UCSD-AML1 (cell line): ENCODE results near the gene KIF6.

ENCODE experiments used
- DNase-seq: peaks from one replicate; lab custom pipeline; 2025; ENCODE audit not compliant: unreplicated experiment; lab: John Stamatoyannopoulos, UW

The KIF6 gene

DNA sequence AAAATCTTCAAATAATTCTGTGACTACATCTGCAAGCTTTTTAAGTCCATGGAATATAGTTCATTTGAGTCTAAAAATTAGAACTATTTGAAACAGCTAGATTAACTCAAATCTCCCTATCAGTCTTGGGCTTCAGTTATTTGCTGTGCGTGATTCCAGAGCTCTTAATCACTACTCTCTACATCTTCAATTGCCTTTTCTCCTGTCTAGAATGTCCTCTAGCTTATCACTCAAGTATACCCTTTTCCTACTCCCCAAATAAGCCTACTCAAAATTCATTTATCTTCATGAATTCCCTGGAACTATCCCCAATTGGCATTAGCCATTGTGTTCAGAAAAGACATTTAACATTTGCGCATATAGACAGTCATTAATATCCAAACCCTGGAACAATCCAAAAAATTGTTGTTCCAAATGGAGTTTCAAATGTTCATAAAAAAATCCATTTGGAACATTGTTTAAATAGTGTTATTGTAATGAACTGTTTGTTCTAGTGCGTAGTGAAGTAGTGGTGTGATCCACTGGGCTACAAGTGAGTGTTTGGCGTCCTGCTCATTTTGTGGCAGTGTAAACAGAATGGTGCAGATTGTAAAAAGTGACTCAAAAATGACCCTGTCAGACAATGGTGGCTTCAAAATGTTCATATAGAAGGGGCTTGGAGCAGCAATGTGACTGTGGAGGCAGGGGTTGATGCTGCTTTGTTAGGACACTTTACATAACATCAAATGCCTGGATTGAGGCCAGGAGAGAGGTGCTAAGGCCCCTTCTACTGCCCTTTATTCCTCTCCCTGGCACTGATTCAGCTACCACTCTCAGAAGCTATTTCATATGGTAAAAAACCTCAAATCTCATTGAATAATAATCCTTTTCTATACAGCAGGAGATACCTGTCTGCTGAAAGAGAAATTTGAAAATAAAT, 122.3 kb downstream of the KIF6 start:
- no peak for DNase-seq

GRCh38 chr6:39599973-39600372, 125.2 kb downstream of the KIF6 start:
- no peak for DNase-seq

GRCh38 chr6:39599341-39599740, 125.9 kb downstream of the KIF6 start:
- no peak for DNase-seq

DNA sequence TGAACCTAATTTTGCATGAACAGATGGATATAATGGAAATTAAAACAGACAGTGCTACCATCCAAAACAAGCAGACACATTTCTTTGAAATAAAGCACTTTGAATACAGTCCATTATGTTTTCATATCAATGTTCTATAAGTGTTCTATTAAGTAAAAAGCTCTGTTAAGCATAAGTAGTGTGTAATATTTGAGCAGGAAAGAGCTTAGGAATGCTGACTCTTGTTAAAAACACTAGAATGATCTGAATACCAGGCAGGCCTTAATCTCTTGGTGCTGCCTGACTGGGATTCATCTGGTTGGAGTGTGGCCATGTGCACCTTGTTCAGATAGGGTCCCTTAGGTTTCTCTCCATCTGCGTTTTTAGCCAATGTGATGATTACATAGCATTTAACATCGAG, 130.9 kb downstream of the KIF6 start:
- no peak for DNase-seq

DNA sequence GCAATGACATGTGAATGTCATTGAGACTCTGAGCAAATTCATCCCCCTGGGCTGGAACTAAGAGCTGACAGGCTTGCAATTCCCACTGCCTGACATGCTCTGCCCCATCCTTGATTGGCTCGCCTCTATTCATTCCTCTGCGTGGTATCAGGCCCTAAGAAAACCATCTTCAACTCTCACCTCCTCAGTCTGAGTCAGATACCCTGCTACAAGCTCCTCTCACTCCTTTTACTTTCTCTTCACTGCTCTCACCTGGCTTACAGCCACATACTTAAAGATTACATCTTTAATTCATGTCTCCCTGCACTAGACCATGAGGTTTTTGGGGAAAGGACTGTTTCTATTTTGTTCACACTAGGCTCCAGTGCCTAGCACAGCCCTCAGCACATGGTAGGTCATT, 131.6 kb downstream of the KIF6 start:
- DNase-seq = no peak

- DNase-seq = no peak
Observed at GRCh38 chr6:39590871-39591393, 134.3 kb downstream of the KIF6 start.

GRCh38 chr6:39587080-39587479, 138.1 kb downstream of the KIF6 start:
- no peak for DNase-seq

GRCh38 chr6:39585641-39586040, 139.6 kb downstream of the KIF6 start:
- no peak for DNase-seq

DNA sequence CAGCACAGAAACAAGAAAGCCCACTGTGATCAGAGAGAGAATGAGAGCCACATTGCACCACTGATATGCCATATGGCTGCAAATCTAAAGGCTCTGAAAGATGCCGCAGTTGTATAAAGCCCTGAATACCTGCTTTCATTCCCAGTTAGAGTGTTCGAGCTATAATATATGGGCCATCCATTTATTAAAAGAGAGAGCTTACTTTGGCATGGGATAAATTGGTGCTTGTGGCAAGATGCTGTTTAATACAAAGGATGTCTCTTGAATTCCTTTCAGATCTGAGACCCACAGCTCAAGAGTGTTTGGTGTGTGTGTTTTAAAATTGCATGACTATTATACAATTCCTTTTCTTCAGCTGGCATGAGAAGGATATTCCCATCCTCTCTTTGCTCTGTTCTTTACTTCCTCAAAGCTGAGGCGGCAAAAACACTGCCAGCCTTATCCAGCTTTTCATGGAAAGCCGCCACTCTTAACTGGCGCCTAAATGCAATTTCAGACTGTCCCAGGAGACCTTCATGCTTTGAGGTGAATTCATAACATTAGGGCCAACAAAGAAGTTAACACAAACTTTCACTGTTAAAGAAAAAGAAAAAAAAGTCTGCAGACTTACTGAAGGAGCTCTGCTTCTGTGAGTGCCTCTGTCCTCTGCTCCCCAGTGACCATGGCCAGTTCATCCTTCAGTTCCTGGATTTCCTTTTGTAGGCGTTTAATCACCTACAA, 147.6 kb downstream of the KIF6 start:
- no peak for DNase-seq

- no peak for DNase-seq
Observed at GRCh38 chr6:39576556-39577303, 148.5 kb downstream of the KIF6 start.

DNA sequence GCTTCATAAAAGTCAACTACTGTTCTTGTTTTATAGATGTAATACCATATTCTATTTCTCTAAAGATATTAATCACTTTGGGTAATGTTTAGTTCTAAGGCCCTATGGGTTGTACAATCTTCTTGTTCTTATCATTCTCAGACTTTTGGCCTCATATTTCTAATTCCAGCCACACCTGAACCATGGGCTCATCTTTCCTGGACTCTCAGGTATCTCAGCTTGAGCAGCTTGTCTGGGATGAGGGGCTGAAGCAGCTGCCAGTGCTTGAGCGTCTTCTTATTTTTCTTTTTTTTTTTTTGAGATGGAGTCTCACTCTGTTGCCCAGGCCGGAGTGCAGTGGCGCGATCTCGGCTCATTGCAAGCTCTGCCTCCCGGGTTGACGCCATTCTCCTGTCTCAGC, 150.2 kb downstream of the KIF6 start:
- DNase-seq = no peak

DNA sequence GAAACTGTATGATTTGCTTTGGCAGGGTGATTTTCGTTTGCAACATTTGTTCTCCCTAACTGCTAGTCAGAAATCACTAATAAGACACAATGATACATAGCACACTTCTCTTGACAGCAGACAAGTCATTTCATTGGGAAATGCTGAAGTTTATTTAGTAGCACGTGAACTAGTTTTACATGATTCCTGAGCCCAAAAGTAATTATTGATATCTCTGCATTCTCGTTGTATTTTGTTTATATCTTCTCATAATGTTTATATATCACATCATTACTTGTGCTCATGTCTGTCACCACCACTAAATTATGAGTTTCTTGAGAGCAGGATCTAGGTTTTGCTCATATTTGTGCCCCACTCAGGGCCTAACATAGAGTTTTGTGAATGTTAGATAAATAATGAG, 151.7 kb downstream of the KIF6 start:
- no peak for DNase-seq

DNA sequence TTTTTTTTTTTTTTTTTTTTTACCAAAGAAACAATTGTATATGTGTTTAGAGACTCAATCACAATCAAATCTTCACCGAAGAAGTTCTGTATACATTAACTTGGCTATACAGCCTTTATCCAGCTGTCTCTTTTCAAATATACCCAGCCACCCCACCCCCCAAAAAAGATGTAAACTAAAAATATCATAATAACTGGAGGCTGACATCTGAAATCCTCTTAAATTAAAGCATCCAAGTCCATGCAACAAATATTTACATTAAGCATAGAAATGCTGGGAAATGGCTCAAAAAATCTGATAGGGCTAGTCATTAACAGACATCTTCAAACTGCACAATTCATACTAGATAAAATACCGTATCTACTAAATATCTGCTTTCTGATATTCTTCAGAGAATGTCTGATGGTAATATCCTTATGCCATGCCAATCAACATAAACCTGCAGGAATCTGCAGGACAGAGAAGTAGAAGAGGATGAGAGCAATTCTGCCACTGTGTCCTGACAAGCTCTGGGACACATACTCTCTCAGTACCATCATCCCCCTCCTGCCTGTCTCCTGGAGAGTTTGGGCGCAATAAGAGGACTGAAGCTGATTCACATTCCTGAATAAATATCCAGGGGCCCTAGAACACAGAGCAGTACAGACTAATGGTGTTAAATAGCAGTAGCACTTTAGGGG, 152.4 kb downstream of the KIF6 start:
- DNase-seq = no peak

DNA sequence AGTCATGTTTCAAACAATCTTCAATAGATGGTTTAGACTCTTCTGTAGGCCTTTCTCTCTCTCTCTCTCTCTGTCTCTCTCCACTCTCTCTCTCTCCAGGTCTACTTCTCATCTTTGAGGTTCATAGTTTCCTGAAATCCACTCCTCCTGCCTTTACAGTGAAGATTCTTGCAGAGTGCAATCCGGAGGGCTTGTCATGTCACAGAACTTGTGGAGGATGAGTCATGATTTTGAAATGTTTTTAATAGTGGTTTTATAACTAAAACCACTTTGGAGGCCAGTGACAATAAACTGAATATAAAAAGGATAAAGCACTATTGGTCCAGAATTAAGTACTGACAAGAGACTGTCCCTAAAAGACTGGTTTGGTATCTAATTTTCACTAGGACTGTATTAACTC, 156.3 kb downstream of the KIF6 start:
- DNase-seq = no peak

- no peak for DNase-seq
Observed at GRCh38 chr6:39567091-39567490, 158.1 kb downstream of the KIF6 start.

GRCh38 chr6:39566456-39566855, 158.8 kb downstream of the KIF6 start:
- DNase-seq = no peak

- DNase-seq = no peak
Observed at GRCh38 chr6:39565956-39566355, 159.3 kb downstream of the KIF6 start.

GRCh38 chr6:39563566-39564311, 161.5 kb downstream of the KIF6 start:
- no peak for DNase-seq

GRCh38 chr6:39561536-39562266, 163.5 kb downstream of the KIF6 start:
- no peak for DNase-seq
